ENCODE data around the gene NFRKB.
A peak's percentile ranks its signal among the peaks of the same experiment; 100 is the strongest.
"Not testable (repeated sequence)": the region's sequence is repeated elsewhere in the genome, so short reads cannot be mapped to it uniquely, and the experiment has no call there.

Gene NFRKB

GRCh38 chr11:129922674-129923073 lies 27.3 kb upstream of the NFRKB start:
- H3K4me3 ChIP-seq (ENCODE audit: low read length) = no peak overlapping the region
- no peak for TF ChIP-seq ZNF274 (IDR thresholded peaks at IDR 0.05; ENCODE audit: low read depth, low read length)

GRCh38 chr11:129918361-129918760 lies 23.0 kb upstream of the NFRKB start:
- TF ChIP-seq ZNF274 (IDR thresholded peaks at IDR 0.05; ENCODE audit: low read depth, low read length) = no peak
- no peak overlapping the region for H3K4me3 ChIP-seq (ENCODE audit: low read length)

- H3K4me3 ChIP-seq (ENCODE audit: low read length) = no peak overlapping the region
- no peak for TF ChIP-seq ZNF274 (IDR thresholded peaks at IDR 0.05; ENCODE audit: low read depth, low read length)
Measured at GRCh38 chr11:129917231-129917630, 21.9 kb upstream of the NFRKB start.

GRCh38 chr11:129911298-129911697 lies 15.9 kb upstream of the NFRKB start:
- TF ChIP-seq ZNF274 (IDR thresholded peaks at IDR 0.05; ENCODE audit: low read depth, low read length) = no peak
- no peak overlapping the region for H3K4me3 ChIP-seq (ENCODE audit: low read length)

GRCh38 chr11:129910360-129910759 lies 15.0 kb upstream of the NFRKB start:
- no peak for TF ChIP-seq ZNF274 (IDR thresholded peaks at IDR 0.05; ENCODE audit: low read depth, low read length)

GRCh38 chr11:129905402-129905801 lies 10.0 kb upstream of the NFRKB start:
- no peak for TF ChIP-seq ZNF274 (IDR thresholded peaks at IDR 0.05; ENCODE audit: low read depth, low read length)
- no peak overlapping the region for H3K4me3 ChIP-seq (ENCODE audit: low read length)

More at GRCh38 chr11:129910360-129910759, 15.0 kb upstream of the NFRKB start:
- no peak overlapping the region for H3K4me3 ChIP-seq (ENCODE audit: low read length)

GRCh38 chr11:129896062-129896461 lies 684 bp upstream of the NFRKB start:
- peak overlapping the region; percentile 96; the same call in 1 of the 2 replicates for H3K4me3 ChIP-seq (ENCODE audit: low read length)
- no peak for TF ChIP-seq ZNF274 (IDR thresholded peaks at IDR 0.05; ENCODE audit: low read depth, low read length)

GRCh38 chr11:129894278-129895125 lies 876 bp downstream of the NFRKB start:
- peak overlapping the region; percentile 96 for H3K4me3 ChIP-seq (ENCODE audit: low read length)
- no peak for TF ChIP-seq ZNF274 (IDR thresholded peaks at IDR 0.05; ENCODE audit: low read depth, low read length)

- TF ChIP-seq ZNF274 (IDR thresholded peaks at IDR 0.05; ENCODE audit: low read depth, low read length) = no peak
- H3K4me3 ChIP-seq (ENCODE audit: low read length) = no peak overlapping the region
Measured at GRCh38 chr11:129888451-129888850, 6.9 kb downstream of the NFRKB start.

GRCh38 chr11:129885381-129885780 lies 10.0 kb downstream of the NFRKB start:
- no peak for TF ChIP-seq ZNF274 (IDR thresholded peaks at IDR 0.05; ENCODE audit: low read depth, low read length)
- no peak overlapping the region for H3K4me3 ChIP-seq (ENCODE audit: low read length)

GRCh38 chr11:129884581-129884980 lies 10.8 kb downstream of the NFRKB start:
- no peak for TF ChIP-seq ZNF274 (IDR thresholded peaks at IDR 0.05; ENCODE audit: low read depth, low read length)
- no peak overlapping the region for H3K4me3 ChIP-seq (ENCODE audit: low read length)

- no peak for TF ChIP-seq ZNF274 (IDR thresholded peaks at IDR 0.05; ENCODE audit: low read depth, low read length)
- H3K4me3 ChIP-seq (ENCODE audit: low read length) = no peak overlapping the region
Measured at GRCh38 chr11:129881570-129882170, 13.7 kb downstream of the NFRKB start.

- H3K4me3 ChIP-seq (ENCODE audit: low read length) = no peak overlapping the region
- no peak for TF ChIP-seq ZNF274 (IDR thresholded peaks at IDR 0.05; ENCODE audit: low read depth, low read length)
Measured at GRCh38 chr11:129880311-129880710, 15.1 kb downstream of the NFRKB start.

- no peak for TF ChIP-seq ZNF274 (IDR thresholded peaks at IDR 0.05; ENCODE audit: low read depth, low read length)
- H3K4me3 ChIP-seq (ENCODE audit: low read length) = no peak overlapping the region
Measured at GRCh38 chr11:129871914-129872313, 23.5 kb downstream of the NFRKB start.

- not testable (repeated sequence) for H3K4me3 ChIP-seq (ENCODE audit: low read length)
Measured at GRCh38 chr11:129868626-129869025, 26.8 kb downstream of the NFRKB start.

All from GM08714 (cell line).